HG02623 (cell line): ENCODE results near the gene LARP4B.

Experiments
- ATAC-seq: cut with Tn5 transposase; IDR thresholded peaks from one replicate; pipeline ENCODE4 v1.9.1; 2021; ENCODE audit warnings: moderate library complexity; ENCODE audit not compliant: unreplicated experiment

LARP4B gene

DNA sequence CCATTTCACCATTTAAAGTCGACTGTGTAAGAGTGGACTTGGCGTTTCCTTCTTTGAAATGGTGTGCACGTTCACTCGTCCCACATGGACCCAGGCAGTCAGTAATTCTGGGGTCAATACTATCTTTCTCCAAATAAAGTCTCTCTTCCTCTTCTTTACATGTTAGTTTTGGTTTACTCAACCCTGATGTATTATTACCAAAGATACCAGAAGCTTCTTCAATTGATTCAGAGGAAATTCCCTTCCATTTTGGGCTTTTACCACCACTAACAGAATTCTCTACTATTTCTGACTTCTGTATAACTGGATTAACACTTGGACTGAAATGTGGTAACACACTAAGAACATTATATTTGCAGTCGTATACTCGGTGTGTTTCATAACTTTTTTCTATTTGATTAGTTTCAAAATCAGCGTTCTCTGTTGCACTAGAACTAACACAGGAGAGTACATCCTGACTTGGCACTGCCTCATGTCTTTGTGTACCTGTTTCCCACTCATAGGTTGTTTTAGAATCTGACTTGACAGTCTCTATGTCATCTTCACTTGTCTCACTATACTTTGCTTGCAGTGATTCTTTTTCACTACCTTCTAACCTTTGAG, 60.8 kb downstream of the LARP4B start:
- no peak for ATAC-seq

DNA sequence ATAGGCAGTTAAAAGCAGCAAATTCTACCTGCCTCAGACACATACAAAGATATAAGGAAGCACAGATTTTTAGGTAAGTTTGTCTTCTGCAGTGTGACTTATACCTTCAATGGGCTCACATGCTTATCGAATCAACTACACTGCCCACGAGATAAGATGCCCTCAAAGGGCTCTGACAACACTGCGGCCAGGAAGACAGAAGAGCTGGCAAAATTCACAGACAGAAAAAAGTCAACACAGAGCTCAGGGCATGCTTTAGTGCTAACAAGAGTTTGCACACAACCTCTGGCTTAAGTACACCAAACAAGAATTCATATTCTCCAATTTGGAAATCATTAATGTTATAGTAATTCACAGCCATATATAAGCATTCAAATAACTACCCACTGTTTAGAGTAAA, 62.3 kb downstream of the LARP4B start:
- no peak for ATAC-seq

DNA sequence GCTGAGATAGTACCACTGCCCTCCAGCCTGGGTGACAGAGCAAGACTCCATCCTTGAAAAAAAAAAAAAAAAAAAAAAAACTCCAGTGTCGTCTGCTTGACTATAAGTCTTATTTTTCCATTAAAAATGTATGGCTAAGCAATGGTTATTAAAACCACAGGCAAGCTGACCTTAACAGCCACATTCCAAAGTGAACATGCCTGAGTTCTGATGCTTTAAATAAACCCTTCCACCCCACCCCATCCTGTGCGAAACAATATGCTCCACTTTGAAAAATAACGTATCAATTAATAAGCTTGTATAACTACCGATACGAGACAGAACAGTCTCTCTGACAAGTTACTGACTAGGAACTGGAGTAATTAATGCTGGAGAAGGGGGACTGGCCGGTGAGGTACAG, 63.7 kb downstream of the LARP4B start:
- ATAC-seq: no peak

DNA sequence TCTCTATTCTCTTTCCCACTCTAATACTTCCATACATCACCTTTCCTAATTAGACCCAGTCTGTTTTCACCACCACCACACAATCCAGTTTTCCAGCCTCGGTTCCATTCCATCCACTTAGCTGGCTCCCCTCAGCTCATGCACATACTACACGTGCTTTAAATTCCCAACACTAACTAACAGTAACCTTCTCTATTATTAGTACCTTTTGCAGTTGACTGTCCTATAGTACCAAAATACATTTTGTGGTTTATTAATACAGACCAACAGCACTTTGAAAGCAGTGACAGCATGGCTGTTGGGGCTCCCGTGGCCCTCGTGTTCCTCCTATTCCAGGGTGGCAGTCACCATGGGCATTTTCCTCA, 64.9 kb downstream of the LARP4B start:
- ATAC-seq: no peak

DNA sequence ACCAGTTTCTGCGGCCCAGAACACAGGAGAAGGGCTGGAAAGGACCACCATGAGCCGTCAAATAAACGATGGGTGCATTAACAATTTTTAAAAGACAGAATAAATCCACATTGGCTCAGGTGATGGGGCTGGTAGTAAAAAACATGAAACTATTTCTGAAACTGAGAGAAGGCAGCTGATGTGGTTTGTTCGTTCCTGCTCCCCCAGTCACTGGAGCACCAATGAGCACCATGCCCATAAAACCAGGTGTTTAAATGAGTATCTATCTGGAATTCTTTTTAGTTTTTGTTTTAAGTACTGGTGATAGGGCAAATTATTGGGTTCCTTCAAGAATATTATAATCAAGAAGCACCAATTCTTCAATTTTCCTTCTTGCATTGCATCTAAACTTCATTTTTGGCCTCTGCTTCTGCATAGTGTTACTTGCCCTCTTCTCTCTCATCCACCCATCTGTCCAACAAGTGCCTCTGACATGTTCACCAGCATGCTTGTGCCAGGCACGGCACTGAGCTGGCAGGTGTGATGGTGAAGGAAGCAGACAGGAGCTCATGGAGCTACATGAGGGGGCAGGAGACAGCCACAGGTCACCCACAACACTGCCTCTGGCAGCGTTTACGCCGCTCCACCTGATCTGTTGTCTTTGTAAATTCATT, 65.5 kb downstream of the LARP4B start:
- ATAC-seq: no peak

DNA sequence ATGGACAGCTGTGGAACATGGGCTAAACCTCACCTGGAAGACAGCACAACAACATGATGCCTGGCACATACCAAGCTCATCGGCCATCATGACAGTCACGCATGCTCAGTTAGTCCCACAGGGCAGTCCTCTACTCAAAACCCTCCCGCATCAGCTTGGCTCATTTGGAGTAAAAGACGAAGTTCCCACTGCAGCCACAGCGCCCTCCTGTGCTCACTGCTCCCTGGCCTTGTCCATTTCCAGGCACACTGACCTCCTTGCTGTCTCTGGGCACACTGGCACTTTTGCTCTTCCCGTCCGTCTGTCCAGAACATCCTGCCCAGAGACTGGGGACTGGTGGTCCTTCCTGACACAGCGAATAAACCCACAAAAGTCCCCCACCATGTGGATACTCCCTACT, 66.2 kb downstream of the LARP4B start:
- ATAC-seq: no peak

DNA sequence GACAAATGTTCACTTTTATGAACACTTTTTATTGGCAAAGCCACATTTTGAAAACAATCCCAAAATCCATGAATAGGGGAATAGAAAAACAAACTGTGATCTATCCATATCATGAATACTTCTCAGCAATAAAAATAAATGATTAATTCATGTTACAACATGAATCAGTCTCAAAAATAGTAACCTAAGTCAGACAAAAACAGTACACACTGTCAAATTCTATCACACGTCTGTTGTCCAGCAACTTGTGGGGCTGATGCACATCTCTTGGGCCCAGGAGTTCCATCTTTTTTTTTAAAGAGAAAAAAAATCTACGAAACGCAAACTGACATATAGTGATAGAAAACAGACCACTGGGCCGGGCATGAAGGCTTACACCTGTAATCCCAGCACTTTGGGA, 71.0 kb downstream of the LARP4B start:
- ATAC-seq: no peak

DNA sequence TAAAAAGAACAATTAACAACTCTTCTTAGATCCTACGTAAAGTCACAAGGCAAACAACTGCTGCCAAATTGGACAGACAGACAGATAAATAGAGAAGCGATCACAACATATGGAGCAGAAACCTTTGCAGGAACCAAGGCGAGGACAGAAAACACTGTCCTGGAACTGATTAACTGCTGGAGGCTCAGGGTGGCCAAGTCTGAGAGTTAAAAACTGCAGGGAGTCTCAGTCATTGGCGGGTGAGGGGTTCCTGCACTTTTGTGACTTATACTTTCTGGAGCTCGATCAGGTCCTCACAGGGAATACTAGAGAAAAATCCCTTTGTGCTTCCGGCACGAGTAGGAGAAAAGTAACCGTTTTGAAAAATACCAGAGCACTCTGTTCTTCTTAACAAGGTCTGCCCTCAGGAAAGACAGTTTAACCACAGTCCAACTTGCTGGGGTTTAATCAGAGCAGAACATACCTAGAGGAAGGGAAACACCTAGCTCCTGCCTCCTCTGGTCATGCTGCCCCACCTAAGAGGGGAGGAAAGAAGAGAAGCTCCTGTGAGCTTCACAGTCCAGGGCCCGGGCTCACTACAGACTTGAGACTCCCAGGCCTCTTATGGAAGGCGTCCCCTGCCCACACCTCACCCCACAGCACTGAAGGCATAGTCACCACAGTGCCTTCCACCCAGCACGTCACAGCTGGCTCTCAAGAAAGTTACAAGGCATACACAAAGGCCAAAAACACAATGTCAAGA, 74.9 kb downstream of the LARP4B start:
- no peak for ATAC-seq

DNA sequence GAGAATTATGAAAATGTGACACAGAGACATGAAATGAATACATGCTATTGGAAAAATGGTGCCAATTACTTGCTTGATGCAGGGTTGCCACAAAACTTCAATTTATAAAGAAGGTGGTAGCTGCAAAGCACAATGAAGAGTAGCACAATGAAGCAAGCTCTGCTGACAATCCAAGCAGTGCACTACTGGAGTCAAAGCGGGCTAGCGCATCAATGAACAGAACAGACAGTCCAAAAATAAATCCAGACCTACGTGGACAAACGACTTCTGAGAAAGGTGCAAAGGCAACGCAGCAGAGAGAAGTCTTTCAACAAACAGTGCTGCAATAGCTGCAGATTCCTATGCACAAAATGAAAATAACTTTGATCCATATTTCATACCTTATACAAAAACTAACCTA, 75.8 kb downstream of the LARP4B start:
- ATAC-seq: no peak

DNA sequence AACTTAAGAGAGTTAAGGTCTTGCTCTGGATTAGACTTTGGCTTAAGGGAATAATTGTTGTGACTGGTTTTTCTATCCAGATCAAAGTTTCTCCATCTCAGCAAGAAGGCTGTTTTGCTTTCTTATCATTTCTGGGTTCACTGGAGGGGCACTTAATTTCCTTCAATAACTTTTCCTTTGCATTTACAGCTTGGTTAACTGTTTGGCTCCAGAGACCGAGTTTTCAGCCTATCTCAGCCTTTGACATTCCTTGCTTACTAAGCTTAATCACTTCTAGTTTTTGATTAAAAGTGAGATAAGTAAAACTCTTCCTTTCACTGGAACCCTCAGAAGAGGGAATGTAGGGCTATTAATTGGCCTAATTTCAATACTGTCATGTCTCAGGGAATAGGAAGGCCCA, 76.4 kb downstream of the LARP4B start:
- ATAC-seq: no peak

DNA sequence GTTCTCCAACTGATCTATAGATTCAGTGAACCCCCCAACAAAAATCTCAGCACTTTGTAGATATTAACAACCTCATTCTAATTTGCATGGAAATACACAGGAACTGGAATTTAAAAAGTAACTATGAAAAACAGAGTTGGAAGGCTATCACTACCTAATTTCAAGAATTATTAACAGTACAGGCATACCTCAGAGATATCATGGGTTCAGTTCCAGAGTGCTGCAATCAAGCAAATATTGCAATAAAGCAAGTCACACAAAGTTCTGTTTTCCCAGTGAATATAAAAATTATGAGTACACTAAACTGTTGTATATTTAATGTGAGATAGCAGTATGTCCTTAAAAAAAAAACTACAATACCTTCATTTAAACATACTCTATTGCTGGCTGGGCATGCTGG, 78.5 kb downstream of the LARP4B start:
- no peak for ATAC-seq

DNA sequence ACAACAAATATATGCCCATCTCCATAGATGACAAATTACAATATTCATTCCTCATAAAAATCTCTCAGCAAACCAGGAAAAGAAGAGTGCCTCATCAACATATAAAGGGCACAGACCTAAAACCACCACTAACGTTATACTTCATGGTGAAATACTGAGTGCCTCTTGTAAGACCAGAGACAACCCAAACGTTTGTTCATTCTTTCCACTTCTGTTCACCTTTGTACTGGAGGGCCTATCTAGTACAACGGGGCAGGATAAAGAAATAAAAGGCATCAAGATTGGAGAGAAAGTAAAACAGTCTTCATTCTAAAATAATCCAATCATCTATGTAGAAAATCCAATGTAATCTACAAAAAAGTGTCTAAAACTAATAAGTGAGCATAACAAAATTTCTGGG, 79.1 kb downstream of the LARP4B start:
- peak; percentile 24 for ATAC-seq

DNA sequence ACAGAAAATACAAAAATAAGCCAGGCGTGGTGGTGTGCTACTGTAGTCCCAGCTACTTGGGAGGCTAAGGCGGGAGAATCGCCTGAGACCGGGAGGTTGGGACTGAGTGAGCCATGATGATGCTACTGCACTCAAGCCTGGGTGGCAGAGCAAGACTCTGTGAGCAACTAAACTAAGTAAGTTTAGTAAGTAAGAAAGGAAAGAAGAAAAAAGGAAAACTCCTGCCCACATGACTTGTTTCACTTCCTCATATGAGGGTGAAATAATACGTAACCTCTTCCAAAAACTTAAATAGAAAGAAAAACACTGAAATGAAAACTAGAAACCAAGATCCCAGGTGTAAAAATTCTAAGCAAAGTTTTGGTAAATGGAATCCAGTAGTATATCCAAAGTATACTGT, 79.6 kb downstream of the LARP4B start:
- ATAC-seq: peak; percentile 83

DNA sequence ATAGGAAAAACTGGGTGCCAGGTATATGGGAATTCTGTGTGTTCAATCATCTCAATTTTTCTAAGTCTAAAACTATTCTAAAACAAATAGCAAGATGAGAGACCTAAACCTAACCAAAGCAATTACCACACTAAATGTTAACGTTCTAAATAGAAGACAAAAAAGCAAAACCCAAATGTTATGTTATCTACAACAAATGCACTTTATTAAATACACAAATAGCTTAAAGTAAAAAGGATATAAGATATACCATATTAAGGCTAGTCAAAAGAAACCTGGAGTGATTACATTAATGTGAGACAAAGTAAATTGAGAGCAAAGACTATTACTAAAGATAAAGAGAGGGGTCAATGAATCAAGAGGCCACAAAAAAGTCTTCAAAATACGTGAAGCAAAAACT, 81.4 kb downstream of the LARP4B start:
- no peak for ATAC-seq

DNA sequence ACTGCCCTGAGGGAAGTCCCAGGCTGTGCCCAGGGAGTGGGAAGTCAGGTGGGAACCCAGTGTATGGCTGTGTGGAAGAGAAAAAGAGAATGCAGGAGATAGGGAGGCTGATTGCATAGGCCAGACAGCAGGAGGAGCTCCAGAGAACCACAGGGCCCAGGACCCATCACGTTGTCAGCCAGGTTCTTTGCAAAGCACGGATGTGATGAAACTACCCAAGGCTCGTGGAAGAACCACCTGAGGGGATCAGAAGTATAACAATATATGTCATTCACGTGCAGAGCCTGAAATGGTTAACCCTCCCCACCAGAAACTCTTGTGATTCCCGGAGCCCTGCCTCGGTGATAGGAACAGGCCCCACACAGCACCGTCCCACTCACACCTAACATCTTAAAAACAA, 83.6 kb downstream of the LARP4B start:
- no peak for ATAC-seq

DNA sequence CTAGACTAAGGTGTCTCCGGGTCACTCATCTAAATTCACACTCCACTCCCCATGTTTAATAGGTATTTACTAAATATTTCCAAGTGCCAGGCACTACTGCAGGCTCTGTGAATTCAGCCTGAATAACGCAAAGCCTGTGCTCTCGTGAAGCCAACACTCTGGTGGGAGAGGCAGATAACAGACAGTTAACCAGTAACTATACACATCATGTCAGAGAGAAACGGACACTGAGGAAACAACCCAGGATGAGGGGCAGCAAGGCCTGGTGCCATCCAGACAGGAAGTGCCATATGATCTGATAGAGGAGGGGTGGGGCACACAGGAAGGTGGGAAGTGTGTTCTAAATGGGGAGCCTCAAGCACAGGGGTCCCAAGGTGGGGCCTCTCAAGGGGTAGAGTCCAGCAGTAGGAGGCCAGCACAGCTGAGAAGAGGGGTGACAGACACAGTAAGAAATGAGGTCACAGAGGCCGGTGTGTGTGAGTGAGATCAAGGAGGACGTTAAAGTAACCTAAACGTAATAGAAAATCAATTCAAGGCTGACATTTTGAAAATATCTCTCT, 85.3 kb downstream of the LARP4B start:
- ATAC-seq: no peak

DNA sequence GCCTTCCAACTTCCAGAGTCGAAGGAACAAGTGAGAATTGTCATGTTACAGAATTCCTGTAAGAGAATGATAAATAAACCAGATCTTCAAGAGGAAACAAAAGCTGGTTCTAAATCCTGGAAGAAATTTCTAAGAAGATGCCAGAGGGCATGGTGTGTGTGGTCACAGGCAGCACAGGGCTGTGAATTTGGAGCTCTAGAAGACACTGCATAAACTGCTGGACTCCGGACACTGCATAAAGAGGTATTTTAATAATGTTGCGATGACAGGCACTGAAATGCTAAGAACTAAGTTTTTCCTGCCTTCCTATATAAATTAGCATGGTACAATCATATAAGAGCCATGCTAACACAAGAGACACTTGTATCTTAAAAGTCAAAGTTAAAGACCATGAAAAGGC, 86.0 kb downstream of the LARP4B start:
- ATAC-seq: no peak

DNA sequence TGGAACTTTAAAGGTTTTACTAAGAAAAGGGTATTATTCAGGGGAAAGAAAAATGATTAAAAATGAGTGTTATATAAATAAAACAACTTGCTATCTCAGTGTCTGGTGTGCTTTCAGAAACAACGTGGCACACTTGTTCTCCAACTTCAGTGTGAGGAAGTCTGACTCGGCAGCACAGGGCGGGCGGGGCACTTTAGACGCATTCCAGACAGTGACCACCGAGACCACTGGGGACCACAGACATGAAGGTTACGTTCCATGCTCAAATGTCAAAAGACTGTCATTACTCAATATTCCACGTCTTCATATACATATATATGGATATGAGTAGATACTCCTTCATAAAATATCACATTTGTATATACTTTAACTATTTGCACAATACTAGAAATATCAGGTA, 87.0 kb downstream of the LARP4B start:
- ATAC-seq: no peak

DNA sequence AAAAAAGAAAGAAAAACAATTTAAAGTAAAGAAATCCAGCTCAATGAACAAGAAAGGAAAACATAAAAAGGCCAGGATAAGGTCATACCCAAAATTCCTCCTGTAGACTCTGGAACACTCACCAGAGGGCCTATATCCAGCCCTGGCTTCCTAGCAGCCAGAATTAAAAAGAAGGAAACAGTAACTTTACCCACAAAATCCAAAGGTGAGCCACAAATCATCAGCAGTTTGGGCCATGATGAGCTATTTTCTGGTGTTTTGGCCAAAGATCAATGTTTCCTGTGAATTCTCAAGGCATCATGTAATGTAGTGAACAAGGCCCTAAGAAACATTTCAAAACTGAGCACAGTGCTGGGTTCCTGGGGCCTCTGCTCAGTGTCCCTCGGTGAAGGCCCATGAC, 87.8 kb downstream of the LARP4B start:
- no peak for ATAC-seq

DNA sequence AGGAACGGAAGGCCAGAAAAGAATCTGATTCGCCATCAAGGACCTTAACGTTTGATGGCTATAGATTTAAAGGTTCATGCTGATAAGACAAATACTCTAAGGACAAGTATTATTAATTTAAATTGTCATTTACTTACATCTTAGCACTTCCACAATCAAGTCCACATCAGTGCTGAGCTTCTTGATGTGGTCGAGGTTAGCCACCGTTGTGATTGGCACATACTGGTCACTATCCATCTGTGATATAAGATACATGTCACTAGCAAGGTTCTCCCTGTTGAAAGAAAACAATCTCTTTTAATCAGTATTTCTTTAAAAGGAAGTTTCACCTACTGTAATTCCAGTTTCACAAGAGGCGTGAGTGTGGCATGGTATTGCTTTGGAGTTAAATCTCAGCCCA, 88.7 kb downstream of the LARP4B start:
- ATAC-seq: no peak

DNA sequence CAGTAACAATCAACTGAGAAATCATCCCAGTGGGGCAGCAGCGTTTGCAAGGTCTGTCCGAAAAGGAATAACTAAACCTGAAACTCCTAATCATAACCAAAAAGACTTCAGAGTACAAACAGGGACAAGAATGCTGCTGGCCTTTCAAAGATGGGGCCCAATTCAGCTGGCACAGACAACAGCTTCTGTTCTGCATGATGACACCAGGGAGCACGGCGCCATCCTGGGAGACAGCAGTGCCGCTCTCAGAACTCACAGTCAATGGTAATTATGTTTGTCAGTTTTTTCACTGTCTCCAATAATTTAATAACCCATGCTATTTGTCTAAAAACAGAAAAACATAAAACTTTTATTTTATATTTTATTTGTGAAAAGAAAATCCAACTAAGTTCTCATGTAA, 90.0 kb downstream of the LARP4B start:
- no peak for ATAC-seq

DNA sequence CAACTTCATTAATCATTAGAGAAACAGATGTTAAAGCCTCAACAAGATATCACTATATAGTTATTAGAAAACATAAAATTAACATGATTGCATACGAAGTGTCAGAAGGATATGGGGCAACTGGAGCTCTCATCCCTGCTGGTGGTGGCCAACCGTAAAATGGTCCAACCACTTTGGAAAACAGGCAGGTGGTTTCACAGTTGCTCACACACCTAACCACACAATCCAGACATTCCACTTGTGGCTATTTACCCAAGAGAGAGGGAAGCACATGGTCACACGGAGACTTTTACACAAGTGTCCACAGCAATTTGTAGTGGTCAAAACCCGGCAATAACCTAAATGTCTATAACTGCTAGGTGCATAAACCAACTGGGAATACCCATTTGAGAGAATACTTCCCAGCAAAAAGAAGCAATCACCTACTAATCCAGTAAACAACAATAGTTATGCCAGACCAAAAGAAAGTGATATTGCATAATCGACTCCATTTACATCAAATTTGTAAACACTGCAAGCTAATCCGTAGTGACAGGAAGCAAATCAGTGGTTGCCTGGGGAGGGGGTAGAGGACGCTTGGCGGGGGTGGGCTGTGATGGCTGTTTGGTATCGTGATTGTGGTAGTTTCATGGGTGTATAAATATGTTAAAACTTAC, 91.8 kb downstream of the LARP4B start:
- ATAC-seq: no peak
